Smooth muscle cell (in vitro differentiated cells): ENCODE measurements around the gene CDKN2B-AS1. TPM values are rescaled to one million over a fixed set of nuclear protein-coding genes. Genes with fewer than 3 reads are reported as not detected.

ENCODE experiments used
- DNase-seq: peaks from one replicate; lab custom pipeline; 2025; ENCODE audit not compliant: unreplicated experiment; lab: John Stamatoyannopoulos, UW
- H2AFZ ChIP-seq: fragments of 200-600 bp; sonication (generic); 2 replicates; pipeline ENCODE4 v1.6.0; 2016; ENCODE audit warnings: antibody characterized with exemption, low read depth, mild to moderate bottlenecking
- H3F3A ChIP-seq: fragments of 200-600 bp; sonication (generic); 2 replicates; pipeline ENCODE4 v1.6.0; 2017; ENCODE audit warnings: antibody characterized with exemption, low read depth
- H3K27ac ChIP-seq: fragments of 200-600 bp; sonication (generic); 2 replicates; pipeline ENCODE4 v1.5.1; 2016; ENCODE audit warnings: low read depth, mild to moderate bottlenecking
- H3K27me3 ChIP-seq: fragments of 200-600 bp; sonication (generic); 2 replicates; pipeline ENCODE4 v1.6.1; 2016; ENCODE audit warnings: low read depth, mild to moderate bottlenecking
- H3K36me3 ChIP-seq: fragments of 200-600 bp; sonication (generic); 2 replicates; pipeline ENCODE4 v1.5.1; 2016; ENCODE audit warnings: low read depth
- H3K4me1 ChIP-seq: fragments of 200-600 bp; sonication (generic); 2 replicates; pipeline ENCODE4 v1.5.1; 2016; ENCODE audit warnings: low read depth
- H3K4me2 ChIP-seq: fragments of 200-600 bp; sonication (generic); 2 replicates; pipeline ENCODE4 v1.6.0; 2016; ENCODE audit warnings: mild to moderate bottlenecking
- H3K4me3 ChIP-seq: fragments of 200-600 bp; sonication (generic); 2 replicates; pipeline ENCODE4 v1.5.1; 2016; ENCODE audit warnings: mild to moderate bottlenecking
- H3K79me2 ChIP-seq: fragments of 200-600 bp; sonication (generic); 2 replicates; pipeline ENCODE4 v1.6.0; 2016; ENCODE audit warnings: low read depth, mild to moderate bottlenecking
- H3K9ac ChIP-seq: fragments of 200-600 bp; sonication (generic); 2 replicates; pipeline ENCODE4 v1.6.0; 2016; ENCODE audit warnings: low read depth
- H3K9me3 ChIP-seq: fragments of 200-600 bp; sonication (generic); replicated peaks from 2 replicates; pipeline ENCODE4 v1.5.1; 2016; ENCODE audit warnings: low read depth
- H4K20me1 ChIP-seq: fragments of 200-600 bp; sonication (generic); 2 replicates; pipeline ENCODE4 v1.6.0; 2016; ENCODE audit warnings: low read depth
- CTCF ChIP-seq: fragments of 200-600 bp; sonication (generic); IDR thresholded peaks from 2 replicates; pipeline ENCODE4 v1.5.1; 2017; ENCODE audit warnings: borderline replicate concordance, mild to moderate bottlenecking, antibody characterized with exemption; ENCODE audit not compliant: insufficient read depth, poor library complexity, severe bottlenecking
- WGBS: methylation state at CpG from one replicate; pipeline ENCODE4 v1.1.7; 2016; ENCODE audit warnings: low lambda C conversion rate; 5-methylcytosine and 5-hydroxymethylcytosine counted together
- polyA plus RNA-seq: library from polyadenylated mRNA; unstranded; fragments of >200 nt; fragmentation: Nextera tagmentation; extraction: Ambion mirVana; gene quantifications from 2 replicates; pipeline ENCODE4 v1.2.1, GENCODE V29; 2016
- total RNA-seq: library from RNA; depleted of rRNA; stranded (reverse); fragments of >200 nt; gene quantifications from 2 replicates; pipeline ENCODE4 v1.2.3, GENCODE V29; 2014

CDKN2B-AS1 gene
- total and polyA plus RNA-seq, 2 experiments from 2014 or later, result 32.7 to 38.5 TPM

GRCh38 chr9:21991072-21991959 is 3.3 kb upstream of the CDKN2B-AS1 start:
- H3K4me2 ChIP-seq, result peak overlapping the region; percentile 83

DNA sequence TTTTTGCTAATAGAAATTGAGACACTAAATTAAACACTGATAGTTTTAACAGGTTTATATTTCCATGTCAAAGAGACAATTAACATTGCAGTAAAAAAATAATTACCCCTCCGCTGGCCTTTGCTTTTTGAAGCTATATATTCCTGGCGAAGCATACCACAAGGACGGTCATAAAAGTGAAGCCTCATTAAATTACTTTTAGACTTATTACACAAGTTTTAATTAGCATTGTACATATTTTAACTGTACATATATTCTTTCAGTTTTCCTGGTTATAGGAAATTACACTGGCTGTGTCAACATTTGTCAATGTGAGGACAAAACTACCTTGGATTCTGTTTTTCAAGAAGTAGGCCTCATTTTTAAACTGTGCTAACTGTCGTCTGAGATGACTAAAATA is 1.6 kb upstream of the CDKN2B-AS1 start:
- Histone ChIP-seq H4K20me1 (no peaks in the 10 kb centered on the region), H3K79me2 (peaks cover 34% of the 10 kb centered on the region), H3K27ac (peak overlapping the region; percentile 33), H3K9ac (peak overlapping the region; percentile 11), H3K4me3 (peak overlapping the region; percentile 84), H3F3A (peaks cover 8% of the 10 kb centered on the region), H2AFZ (peak overlapping the region; percentile 40), H3K4me2 (peak overlapping the region; percentile 83), H3K9me3 (no peaks in the 10 kb centered on the region), H3K4me1 (peaks cover 16% of the 10 kb centered on the region), H3K36me3 (no peaks in the 10 kb centered on the region), H3K27me3 (peaks cover 36% of the 10 kb centered on the region)
- DNase-seq, result no peak
- no peak for TF ChIP-seq CTCF
- WGBS, result 63% methylated on average over 4 of the region's 4 CpGs

More at GRCh38 chr9:21991072-21991959, 3.3 kb upstream of the CDKN2B-AS1 start:
- Histone ChIP-seq H3K4me3 (no peak overlapping the region), H4K20me1 (no peaks in the 10 kb centered on the region), H3K4me1 (peaks cover 13% of the 10 kb centered on the region), H3K27ac (no peak overlapping the region), H3K27me3 (peaks cover 40% of the 10 kb centered on the region), H3K36me3 (no peaks in the 10 kb centered on the region), H3K79me2 (peaks cover 27% of the 10 kb centered on the region), H3F3A (peaks cover 2% of the 10 kb centered on the region), H3K9ac (no peak overlapping the region), H2AFZ (no peak overlapping the region), H3K9me3 (no peaks in the 10 kb centered on the region)
- no peak for TF ChIP-seq CTCF
- WGBS, result 79% methylated on average over 5 of the region's 5 CpGs
- no peak for DNase-seq

GRCh38 chr9:21993893-21994555 is 567 bp upstream of the CDKN2B-AS1 start, which contains the start of gene CDKN2A:
Gene CDKN2A, minus strand, starts transcription at chr9:21994392.
- DNase-seq, result no peak
- no peak for TF ChIP-seq CTCF
- H3K27ac ChIP-seq, result peak within 1 kb of the TSS; percentile 90

More at GRCh38 chr9:21993893-21994555, 567 bp upstream of the CDKN2B-AS1 start, which contains the start of gene CDKN2A:
- Histone ChIP-seq H3K4me1 (peaks cover 16% of the 10 kb centered on the region), H3K79me2 (peaks cover 34% of the 10 kb centered on the region), H3K27me3 (peaks cover 28% of the 10 kb centered on the region), H3F3A (peaks cover 8% of the 10 kb centered on the region), H3K9ac (peak within 1 kb of the TSS; percentile 89), H4K20me1 (no peaks in the 10 kb centered on the region), H3K9me3 (no peaks in the 10 kb centered on the region), H3K4me2 (peak within 1 kb of the TSS; percentile 83), H3K4me3 (peak within 1 kb of the TSS; percentile 84), H2AFZ (peak within 1 kb of the TSS; percentile 89), H3K36me3 (no peaks in the 10 kb centered on the region)
- WGBS, result under 1% methylated on average over 39 of the region's 53 CpGs
